Cerebellar nuclear complex (tissue), 1 donor: ENCODE data around the gene SLC38A4.
"Not testable (repeated sequence)": the region's sequence is repeated elsewhere in the genome, so short reads cannot be mapped to it uniquely, and the experiment has no call there.

Experiments used
- DNase-seq, 2 experiments: peaks; one replicate each; lab custom pipeline; 2025; lab: John Stamatoyannopoulos, UW

The SLC38A4 gene, protein sequence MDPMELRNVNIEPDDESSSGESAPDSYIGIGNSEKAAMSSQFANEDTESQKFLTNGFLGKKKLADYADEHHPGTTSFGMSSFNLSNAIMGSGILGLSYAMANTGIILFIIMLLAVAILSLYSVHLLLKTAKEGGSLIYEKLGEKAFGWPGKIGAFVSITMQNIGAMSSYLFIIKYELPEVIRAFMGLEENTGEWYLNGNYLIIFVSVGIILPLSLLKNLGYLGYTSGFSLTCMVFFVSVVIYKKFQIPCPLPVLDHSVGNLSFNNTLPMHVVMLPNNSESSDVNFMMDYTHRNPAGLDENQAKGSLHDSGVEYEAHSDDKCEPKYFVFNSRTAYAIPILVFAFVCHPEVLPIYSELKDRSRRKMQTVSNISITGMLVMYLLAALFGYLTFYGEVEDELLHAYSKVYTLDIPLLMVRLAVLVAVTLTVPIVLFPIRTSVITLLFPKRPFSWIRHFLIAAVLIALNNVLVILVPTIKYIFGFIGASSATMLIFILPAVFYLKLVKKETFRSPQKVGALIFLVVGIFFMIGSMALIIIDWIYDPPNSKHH

DNA sequence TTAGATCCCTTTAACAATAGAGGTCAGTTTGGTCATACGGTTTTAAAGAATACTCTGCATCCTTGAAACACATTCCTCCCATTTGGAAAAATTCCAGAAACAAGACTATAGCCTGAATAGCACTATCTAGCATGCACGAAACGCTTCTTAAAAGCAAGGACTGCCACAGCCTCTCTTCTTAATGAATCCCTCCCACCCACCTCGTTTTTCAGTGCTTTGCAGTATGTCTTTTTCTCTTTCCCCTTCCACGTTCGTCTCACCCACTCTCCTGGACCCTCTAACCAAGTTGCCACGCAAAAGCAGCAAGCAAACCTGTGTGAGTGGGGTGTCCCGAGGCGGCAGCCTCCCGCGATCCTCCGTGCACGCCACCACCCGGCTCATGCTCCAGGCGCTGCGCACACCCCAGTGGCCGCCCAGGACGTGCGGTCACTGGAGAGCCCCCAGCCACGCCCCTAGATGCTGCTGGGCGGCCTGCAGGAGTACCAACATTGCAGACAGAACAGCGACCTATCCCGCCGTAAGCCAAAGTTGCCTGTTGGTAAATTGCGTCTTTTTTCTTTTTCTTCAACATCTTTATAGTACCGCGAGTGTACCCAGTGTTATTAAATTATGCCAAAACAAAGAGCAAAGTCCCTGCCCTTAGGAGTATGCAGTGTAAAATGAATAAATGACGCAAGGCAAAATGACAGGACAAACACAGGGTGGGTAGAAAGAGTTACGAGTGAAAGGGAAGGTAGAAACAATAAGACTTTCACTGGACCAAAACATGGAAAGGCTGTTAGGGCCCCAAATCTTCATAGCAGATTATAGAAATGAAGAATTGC is at the start of gene SLC38A4:
SLC38A4 (minus strand) TSS at position 407 of the 824 bp plus-strand sequence. CDS start 32,926 bp downstream, outside the sequence.
- DNase-seq: no peak

DNA sequence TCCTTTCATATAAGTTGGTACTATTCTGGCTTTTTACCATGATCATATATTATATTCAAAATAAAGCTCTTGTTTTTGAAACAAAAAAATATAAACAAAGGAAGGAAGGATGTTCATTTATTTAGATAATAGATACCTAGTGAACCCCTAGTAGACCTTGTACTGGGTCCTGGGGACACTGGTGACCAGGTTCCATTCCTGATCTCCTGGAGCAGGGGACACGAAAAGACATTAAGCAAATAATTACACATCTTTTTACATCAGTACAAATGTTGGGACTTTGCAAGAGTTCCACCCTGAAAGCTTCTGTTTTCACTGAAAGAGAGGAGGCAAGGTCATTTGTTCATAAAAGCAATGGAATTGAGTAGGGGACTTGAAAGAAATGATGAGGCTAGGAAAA is 49.3 kb upstream of the SLC38A4 start:
- DNase-seq: no peak

DNA sequence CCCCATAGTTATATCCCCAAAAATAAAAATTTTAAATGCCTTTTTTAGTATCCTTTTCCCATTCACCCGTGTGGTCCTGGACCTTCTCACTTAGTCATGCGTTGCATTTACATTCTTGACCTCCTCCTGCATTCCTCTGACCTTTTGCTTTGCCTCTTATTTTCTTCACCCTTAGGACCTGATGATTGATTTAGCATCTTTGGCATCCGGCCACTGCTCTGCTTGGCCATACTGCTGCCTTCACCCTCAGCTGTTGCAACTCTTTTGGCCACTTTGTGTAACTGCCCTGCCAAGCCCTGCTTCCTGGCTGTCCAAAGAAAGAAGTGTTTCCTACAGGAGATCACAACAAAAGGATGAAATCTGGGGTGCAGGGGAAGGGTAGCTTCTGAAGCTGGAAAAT is 48.8 kb upstream of the SLC38A4 start:
- DNase-seq: no peak

DNA sequence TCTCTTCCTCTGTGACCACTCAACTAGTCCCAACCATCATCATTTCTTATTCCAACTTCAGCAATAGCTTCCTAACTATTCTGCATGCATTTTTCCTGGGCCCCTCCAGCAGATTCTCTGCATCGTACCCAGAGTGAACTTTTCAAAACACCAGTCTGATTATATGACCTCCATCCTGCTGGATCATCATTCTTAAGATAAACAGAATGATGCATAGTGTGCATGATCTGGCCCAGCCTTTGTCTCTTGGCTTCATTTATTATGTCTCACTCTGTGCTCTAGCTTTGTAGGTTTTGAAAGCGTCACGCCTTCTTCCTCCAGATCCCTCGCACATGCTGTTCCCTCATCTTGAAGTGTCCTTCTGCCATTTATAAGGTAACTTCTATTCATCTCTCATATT is 46.3 kb upstream of the SLC38A4 start:
- no peak for DNase-seq

DNA sequence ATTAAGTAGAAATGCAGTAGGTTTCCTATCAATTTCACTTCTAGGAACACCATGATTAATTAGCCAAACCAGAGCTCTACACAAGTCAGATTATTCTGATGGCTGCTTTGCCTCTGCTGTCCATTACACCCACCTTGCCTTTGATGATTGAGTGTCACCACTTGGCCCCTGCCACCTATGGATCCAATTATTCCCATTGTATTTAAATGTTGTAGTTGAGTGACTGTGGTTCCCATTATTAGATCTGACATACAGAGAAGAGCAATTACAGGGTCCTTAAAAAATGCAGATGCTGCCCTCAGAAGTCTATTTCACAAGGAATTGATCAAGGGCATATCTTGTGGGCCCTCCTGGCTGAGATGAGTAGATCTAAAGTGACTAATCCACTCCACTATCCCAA is 39.5 kb upstream of the SLC38A4 start:
- DNase-seq: no peak

DNA sequence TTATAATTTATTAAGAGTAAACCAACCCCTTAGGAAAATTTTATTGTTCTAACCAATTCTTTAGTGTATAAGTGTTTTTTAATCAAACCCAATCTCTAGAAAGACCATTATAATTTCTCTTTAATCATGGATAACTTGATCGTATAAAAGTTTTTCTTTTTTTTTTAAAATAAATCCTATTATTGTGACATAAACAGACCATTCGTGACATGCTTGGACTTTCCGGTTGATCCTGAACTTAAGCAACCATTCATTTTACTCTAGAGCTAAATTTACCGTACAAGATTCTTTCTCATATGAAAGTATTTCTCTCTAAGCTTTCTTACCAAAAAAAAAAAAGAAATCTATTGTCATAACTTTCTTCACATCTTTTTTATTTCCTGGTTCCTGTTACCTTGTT is 32.6 kb upstream of the SLC38A4 start:
- DNase-seq: no peak

DNA sequence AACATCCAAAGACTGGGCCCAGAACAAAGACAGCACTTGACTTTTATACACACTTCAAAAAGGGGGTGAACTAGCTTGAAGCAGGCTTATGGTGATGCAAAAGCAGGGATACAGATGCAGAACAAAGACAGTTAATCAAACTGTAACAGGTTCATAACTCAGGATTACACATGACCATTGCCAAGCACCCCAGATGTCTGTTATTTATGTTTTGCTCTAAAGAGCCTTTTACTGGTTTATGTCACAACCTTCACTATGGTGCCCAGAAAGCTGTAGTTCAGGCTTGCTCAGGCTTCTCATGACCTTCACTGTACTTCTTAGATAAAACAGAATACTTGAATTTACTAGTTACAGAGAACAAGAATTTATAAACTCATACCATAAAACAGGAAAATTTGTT is 31.7 kb upstream of the SLC38A4 start:
- no peak for DNase-seq

DNA sequence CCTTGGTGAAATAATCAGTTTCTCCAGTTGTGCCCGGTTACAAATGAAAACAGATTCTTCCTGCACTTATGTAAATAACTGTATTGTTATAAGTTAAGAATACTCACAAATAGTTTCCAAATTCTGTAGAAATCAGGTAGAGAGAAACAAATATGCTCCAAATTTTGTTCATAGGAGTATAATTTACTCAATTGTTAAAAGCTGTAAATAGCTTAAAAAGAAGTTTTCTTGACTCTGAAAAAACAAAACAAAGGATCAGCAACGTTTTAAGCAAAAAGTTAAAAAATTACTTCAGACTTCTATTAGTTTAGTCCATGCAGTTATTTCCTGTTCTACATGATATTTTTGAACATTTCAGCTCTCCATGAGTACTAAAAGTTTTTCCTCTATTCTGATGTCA is 30.0 kb upstream of the SLC38A4 start:
- DNase-seq: no peak

DNA sequence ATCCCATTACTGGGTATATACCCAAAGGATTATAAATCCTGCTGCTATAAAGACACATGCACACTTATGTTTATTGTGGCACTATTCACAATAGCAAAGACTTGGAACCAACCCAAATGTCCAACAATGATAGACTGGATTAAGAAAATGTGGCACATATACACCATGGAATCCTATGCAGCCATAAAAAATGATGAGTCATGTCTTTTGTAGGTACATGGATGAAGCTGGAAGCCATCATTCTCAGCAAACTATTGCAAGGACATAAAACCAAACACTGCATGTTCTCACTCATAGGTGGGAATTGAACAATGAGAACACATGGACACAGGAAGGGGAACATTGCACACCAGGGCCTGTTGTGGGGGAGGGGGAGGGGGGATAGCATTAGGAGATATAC is 28.4 kb upstream of the SLC38A4 start:
- not testable (repeated sequence) for DNase-seq

DNA sequence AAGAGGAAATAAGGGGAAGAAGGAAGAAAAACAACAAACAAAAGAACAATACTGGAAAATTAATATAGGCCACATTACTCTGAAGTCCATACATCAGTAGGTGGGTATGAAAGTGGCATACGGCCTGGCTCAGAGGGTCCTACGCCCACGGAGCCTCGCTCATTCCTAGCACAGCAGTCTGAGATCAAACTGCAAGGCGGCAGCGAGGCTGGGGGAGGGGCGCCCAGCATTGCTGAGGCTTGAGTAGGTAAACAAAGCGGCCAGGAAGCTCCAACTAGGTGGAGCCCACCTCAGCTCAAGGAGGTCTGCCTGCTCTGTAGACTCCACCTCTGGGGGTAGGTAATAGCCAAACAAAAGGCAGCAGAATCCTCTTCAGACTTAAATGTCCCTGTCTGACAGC is 23.0 kb upstream of the SLC38A4 start:
- not testable (repeated sequence) for DNase-seq

DNA sequence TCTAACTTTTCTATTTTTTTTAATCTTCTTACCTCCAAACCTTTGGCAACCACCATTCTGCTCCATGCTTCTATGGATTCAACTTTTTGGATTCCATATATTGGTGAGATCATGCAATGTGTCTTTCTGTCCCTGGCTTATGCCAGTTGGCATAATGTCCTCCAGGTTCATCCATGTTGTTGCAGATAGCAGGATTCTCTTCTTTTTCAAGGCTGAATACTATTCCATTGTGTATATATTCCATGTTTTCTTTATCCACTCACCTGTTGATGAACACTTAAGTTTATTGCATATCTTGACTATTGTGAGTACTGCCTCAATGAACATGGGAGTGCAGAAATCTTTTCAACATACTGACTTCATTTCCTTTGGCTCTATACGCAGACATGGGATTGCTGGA is 21.2 kb upstream of the SLC38A4 start:
- no peak for DNase-seq

DNA sequence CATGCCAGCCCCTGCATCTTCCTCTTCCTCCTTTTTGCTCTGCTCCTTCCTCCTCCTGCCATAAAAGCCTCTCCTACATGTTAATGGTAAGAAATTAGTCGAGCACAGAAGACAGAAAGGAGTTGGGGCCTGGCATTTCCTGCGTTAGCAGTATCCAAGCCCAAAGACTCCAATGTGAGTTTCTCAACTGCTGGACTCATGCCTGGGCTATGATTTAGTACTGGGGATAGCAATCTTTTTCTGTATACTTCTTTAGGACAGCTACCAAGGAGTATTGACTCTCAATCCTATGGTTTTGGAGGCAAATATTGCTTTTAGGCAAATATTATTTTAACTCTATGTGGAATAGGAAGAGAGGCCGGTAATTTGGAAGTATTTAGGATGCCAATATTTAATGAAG is 18.0 kb upstream of the SLC38A4 start:
- no peak for DNase-seq

DNA sequence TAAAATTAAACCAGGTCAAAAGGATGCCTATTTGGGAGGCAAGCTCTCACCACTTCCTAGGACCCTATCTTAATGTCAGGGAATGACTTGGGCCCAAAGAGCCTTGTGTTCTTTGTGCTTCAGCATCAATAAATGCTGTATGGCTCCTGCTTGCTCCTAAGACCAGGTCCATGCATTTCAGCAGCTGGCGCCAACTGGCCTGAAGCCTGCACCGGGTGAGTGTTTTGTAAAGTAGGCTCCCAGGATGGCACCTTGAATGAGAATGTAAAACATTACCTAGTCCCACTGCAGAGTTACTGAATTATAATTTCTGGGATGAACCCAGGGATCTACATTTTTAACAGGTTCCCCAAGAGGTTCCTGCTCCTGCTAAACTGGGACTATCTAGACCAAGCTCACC is 16.1 kb upstream of the SLC38A4 start:
- no peak for DNase-seq

DNA sequence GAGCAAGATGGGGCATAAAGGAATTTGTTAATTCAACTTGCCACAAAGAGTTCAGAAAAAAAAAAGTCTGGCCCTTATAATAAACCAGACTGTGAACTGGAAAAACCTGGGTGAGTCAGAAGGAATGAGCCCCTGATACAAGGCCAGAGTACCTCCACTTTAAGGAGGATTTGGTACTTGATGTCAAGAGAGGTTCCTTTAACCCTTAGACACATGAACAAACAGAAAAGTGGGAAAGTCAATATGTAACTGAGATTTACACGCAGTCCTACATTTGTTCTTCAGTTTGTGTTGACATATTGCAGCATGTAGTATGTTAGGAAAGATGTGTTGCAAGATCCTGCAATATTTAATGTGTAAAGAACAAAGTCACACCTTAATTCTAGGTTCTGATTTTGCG is 14.2 kb upstream of the SLC38A4 start:
- no peak for DNase-seq

DNA sequence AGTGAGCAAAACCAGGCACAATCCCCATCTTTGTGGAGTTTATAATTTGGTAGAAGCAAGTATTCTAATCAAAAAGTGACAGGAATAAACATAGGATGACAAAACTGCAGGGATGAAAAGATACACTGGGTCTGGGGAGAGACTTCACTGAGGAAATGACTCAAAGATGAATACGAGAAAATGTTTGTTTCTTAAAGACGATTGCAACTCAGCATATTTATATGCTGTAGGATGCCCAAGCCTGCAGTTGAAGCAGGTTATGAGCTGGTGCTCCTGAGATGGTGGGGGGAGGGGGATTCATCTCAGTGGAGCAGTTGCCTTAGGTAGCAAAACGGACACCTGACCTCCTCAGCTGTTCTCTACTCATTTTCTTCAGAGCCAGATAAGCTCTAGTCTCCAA is 13.4 kb upstream of the SLC38A4 start:
- DNase-seq: no peak

DNA sequence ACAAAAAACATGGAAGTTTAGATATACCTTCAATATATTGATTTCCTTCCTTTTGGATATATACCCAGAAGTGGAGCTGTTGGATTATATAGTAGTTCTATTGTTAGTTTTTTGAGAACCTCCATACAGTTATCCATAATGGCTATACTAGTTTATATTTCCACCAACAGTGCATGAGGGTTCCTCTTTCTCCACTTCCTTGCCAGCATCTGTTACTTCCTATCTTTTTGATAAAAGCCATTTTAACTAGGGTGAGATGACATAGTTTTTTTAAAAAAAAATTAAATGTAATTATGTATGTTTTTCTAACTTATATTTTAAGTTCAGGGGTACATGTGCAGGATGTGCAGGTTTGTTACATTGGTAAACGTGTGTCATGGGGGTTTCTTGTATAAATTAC is 10.0 kb upstream of the SLC38A4 start:
- no peak for DNase-seq

DNA sequence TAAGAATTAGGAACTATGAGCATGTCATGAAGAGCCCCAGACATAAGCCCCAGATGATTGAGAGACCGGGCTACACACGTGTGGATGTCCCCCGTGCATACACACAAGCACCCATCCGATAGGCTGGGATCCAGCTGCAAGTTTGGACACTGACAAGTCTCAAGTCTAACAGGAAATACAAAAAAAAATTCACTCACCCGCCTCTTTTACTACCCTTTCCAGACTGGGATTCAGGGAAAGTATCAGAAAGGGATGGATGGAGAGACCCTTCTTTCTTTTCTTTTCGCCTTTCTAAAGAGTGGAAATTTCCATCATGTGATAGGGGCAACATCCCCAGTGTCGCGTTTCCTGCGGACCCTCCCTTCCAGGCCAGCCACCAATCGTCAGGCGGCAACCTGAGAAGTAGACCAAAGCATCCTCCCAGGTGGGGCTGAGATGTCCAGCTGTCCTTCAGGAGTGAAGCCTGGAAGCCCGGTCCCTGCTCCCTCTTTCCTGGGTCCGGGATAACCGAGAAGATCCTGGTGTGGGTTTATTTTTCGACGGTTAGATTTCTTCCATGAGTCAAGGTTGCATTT is 6.4 kb upstream of the SLC38A4 start:
- DNase-seq: no peak

DNA sequence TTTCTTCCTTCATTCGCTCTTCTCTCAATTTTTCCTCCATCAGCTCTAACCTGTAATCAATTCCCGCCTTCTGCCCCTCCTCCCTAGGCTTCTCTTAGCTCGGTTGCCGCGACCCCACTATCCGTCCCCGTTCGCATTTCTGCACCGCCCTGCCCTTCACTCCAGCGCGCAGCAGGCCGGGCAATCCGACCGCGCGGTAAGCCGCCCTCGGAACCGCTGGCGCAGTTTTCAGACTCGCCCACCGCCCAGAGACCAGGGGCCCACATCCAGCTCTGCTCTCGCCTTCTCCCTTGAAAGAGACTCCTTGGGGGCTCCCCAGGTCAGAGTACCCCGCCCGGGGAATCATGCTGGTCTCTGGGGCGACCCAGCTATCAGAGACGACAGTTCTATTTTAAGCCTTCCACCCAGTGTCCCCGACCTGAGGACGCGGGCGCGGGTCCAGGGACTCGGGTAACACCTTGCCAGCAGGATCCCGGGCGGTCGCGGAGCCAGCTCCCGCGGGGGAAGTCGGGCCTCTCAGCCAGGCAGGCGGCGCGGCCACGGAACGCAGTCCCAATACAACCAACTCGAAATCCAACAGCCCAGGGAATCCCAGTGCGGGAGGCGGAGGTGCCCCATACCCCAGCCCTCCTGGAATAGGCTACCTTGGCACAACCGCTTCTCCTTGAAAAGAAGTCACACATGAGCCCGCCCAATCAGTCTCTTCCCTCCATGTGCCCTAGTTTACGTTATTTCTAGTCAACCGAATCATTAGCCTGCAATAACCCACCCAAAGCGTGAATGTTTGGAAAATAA is 5.7 kb upstream of the SLC38A4 start:
- no peak for DNase-seq

DNA sequence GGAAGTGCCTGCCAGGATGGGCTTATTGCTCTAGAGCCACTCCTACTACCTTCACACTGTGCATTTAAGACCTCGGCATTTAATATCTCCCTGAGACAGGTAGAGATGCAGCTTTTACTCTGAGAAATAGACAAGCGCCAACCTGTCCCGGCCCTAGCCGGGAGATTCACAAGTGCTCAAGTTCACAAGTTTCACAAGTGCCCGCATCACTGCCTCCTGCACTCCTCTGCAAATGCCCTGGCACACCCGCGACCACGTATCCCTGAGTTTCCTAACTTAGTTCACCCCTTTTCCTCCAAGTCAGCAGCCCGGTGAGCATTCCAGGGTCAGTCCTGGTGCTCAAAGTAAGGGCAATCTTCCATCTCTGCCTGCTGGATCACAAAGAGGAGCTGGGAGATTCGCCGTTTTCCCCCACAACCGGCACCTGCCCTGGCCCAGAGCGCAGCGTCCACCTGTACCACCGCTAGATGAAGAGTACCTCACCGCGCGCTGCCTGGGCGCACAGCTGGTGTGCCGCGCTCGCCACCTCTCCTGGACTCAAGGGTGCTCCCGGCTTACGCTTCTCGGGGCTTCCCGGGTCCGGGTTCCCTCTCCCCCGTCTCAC is 5.0 kb upstream of the SLC38A4 start:
- DNase-seq: no peak

DNA sequence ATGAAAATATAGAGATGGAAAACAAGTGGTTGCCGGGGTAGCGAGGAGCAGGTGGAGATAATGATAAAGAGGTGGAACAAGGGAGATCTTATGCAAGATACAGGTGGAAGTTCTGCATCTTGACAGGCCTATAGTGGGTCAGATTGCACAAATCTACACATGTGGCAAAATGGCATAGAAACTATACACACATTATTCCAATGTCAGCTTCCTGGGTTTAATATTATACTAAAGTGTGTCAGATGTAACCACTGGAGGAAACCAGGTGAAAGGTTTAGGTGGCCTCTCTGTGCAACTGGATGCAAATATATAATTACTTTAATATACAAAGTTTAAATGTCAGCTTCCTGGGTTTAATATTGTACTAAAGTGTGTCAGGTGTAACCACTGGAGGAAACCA is 1.1 kb downstream of the SLC38A4 start:
- DNase-seq: no peak

DNA sequence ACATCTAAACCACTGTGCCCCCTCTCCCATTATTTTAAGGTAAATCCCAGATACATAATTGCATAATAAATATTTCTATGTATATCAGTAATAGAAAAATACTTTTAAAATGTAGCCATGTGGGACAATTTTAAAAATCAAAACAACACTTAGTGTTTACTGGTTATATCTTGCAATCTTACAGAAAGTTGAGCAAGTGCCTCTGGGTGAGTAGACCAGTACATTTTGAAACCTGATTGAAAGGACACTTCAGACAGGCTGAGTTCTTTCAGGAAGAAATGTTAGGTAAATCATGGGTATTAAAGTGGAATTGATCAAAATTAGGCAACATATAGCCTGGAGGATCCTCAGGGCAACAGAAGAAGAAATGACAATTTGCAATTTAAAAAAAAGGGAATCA is 7.2 kb downstream of the SLC38A4 start:
- DNase-seq: no peak
